Forelimb muscle (tissue), 1 donor: Measurements from ENCODE around the gene TAC4. TPM values are rescaled to one million over a fixed set of nuclear protein-coding genes. Genes with fewer than 3 reads are reported as not detected.

Experiments used
- DNase-seq: peaks from one replicate; pipeline ENCODE4 v3.0.0-alpha.2; 2013; ENCODE audit warnings: low read depth
- polyA plus RNA-seq: library from polyadenylated mRNA; unstranded; fragments of 120-200 nt; gene quantifications from one replicate; pipeline ENCODE4 v1.2.1, GENCODE V29; 2013; ENCODE audit not compliant: insufficient read length

The TAC4 gene
- polyA plus RNA-seq, 1 donor: 1.8 TPM

DNA sequence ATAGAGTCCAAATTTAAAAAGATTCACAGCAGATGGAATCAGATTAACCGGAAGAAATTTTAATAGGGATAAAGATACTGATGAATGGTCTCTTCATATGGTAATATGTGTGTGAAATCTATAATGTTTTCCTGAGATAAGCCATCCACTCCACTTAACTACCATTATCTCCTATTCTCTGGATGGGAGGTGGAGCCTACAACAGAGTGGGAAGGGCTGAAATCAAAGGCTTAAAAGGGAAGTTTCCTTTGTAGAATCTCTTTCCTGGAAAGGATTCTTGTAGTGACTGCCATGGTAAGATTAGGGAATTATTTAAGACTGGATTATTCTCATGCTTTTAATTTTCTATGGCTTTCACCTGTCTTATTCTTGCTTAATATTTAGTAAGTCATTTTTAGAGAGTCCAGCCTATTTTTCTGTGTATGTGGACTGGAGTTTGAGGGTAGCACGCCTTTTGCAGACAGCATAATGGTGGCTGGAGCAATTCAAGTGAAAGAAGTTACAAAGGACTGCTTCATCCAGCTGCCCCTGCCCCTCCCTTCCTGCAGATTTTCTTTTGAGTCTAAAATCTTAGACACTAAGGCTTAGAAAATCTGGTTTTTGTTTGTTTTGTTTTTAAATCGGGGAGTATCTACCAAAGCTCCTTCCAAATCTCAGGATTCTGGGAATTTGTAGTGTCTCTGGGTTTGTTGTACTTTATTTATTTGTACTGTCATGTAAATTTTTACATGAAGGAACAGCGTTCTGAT lies 32.9 kb downstream of the TAC4 start:
- DNase-seq: no peak

DNA sequence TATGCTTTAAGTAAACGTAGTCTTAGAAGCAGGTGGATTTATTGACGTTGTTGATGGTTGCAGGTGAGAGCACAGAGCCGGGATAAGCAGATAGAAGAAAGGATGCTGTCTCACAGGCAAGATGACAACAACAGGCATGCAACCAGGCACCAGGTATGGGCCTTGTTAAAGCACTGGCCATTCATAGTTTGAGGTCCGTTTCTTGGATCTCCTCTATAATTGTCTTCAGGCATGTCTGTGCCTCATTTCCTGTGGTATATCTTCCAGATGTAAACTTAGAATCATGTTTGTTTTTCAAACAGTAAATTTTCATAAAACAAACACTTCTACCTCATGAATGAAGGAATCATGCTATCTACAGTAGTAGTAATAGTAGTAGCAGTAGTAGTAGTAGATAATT lies 38.8 kb downstream of the TAC4 start:
- DNase-seq: no peak

DNA sequence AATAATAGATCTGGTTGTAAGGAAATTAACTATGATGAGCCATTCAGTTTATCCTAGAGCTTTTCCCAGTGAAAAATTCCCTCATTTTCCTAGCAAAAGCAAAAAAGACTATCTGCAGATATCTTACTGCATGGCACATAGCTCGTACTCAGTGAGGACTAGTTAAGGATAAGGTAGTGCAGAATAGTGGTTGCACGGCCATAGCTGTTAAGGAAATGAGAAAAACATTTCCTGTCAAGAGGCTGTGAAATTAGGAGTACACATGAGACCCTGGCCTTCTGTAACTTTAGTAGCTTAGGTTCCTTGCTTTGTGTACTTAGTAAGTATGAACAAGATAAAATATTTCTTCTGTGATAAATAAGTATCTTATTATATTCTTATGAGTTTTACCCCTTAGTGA lies 49.1 kb downstream of the TAC4 start:
- no peak for DNase-seq

DNA sequence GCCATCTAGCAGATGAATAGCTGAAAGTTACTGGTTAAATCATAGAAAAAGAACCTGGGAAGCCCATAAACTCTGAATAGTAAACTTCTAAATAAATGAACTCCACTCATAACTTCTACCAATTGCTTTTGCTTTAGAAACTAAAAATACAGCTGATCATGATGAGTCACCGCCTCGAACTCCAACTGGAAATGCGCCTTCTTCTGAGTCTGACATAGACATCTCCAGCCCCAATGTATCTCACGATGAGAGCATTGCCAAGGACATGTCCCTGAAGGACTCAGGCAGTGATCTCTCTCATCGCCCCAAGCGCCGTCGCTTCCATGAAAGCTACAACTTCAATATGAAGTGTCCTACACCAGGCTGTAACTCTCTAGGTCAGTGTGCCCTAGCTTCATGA lies 49.7 kb downstream of the TAC4 start:
- no peak for DNase-seq

DNA sequence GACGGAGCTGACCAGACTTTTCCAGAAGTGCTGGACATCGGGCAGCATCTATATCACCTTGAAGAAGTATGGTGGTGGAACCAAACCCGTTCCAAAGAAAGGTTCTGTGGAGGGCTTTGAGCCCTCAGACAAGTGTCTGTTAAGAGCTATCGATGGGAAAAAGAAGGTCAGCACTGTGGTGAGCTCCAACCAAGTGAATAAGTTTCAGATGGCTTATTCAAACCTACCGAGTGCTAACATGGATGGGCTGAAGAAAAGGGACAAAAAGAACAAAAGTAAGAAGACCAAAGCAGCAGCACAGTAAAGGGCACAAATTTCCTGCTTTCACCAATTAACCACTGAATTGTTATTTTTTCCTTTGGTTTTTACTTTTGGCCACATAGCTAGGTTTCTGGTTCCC lies 52.5 kb downstream of the TAC4 start:
- no peak for DNase-seq

DNA sequence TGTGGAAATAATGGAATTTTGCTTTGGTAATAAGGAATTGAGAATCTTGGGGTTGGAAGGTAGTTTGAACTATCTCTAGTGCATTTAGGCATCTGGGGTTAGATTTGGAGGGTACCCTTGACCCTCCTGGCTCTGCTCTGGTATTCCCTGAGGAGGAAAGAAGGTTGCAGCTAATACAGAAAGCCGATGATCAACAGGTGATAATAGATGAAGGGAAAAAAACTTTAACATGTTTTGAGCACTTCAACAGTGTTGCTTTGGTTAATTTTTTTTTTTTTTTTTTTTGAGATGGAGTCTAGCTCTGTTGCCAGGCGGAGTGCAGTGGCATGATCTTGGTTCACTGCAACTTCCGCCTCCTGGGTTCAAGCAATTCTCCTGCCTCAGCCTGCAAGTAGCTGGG lies 54.6 kb downstream of the TAC4 start:
- no peak for DNase-seq

DNA sequence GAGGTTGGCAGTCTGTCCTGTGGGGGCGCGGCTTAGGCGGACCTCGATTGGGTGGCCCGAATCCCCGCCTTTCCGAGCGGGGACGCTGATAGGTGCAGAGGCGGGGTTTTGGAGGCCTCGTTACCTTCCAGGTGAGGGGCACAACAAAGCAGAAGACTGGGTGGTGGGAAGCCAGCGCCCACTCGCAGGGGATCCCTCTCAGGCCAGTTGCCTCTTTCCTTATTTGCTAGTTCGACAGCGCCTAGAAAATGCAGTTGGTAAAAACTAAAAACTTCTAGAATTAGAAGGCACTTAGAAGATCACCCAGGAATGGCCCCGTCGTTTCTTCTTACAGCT lies 58.7 kb downstream of the TAC4 start:
- DNase-seq: no peak

DNA sequence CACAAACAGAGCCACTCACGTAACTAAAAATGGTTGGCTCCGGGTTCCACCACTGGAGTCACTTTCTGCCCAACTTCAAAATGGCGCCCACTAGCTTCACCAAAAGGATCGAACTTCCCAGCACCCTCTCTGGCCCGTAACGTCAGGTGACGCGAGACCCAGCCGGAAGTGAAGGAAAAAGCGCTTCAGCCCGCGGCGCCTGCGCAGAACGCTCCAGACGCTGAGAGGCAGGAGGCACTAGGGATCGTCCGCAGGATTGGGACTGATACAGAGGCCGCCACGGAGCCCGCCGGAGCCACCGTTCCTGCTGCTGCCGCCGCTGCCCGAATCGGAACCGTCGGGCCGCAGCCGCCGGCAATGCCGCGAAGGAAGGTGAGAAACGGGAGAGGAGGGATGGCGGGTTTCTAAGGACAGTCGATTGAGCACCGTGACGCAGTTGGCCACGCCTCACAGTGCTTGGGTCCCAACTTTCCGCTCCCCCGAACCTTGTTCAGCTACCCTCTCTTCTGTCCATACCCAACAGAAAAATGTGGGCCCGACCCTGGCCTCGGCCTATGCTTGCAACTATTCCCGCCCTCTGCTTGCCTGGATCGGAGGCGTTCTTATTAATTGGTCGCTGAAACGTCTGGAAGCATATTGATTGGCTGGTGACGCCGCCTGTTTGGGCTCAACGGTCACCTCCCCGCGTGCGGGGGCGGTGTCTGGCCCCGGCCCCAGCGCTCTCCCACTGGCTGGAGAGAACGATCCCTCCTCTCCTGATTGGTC lies 59.2 kb downstream of the TAC4 start, which contains the start of gene KAT7:
Gene KAT7 (plus strand): TSS at position 204 of the 765 bp plus-strand sequence. CDS start 154 bp downstream, at position 358.
- DNase-seq: peak; percentile 99

Other genes with a start within 250 kb of the TAC4 start
- gene SPOP, start 170.0 kb downstream of the TAC4 start, polyA plus RNA-seq: 51.5 TPM
- 53.1 TPM for gene SLC35B1, start 140.1 kb downstream of the TAC4 start, polyA plus RNA-seq
- 18.0 TPM for gene FAM117A, start 83.9 kb downstream of the TAC4 start, polyA plus RNA-seq
- gene KAT7, start 59.4 kb downstream of the TAC4 start, polyA plus RNA-seq: 29.9 TPM
- 0.20 TPM for gene DLX4, start 121.1 kb upstream of the TAC4 start, polyA plus RNA-seq
- gene DLX3, start 147.2 kb upstream of the TAC4 start, polyA plus RNA-seq: not detected
- 29.0 TPM for gene ITGA3, start 208.0 kb upstream of the TAC4 start, polyA plus RNA-seq
- gene PDK2, start 247.3 kb upstream of the TAC4 start, polyA plus RNA-seq: 65.3 TPM